Measurements from ENCODE around the gene RAB3IL1. TPM values are rescaled to one million over a fixed set of nuclear protein-coding genes. Genes with fewer than 3 reads are reported as not detected.

Gene RAB3IL1
- total RNA-seq, 1 experiment from 2014 or later = 18.1 TPM

DNA sequence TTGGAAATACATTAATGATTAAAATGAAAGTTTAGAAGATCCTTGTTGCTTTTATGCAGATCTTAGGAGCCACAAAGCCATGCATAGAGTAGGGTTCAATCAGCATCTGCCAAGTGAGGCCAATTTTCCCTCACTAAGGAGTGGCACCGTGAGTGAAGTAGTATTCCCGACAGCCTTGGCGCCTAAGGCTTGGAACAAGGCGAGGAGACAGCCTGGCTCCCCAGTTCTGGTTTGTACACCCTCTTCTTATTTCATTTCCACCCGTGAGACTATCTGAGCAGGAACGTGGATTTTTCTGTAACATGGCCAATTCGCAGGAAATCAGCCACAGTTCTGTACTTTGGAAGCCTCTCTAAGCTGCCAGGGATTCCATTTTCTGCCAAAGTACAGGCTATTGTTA lies 66.7 kb downstream of the RAB3IL1 start:
- Histone ChIP-seq H3K27ac (ENCODE audit: low read depth, low read length) (no peak overlapping the region), H3K4me3 (replicated peaks in 1 of 2; ENCODE audit: low read depth in 1 of 2, low read length in 2 of 2) (no peak overlapping the region), H3K27me3 (ENCODE audit: insufficient read depth, low read length) (no peaks in the 10 kb centered on the region), H3K9me2 (ENCODE audit: insufficient read depth) (no peaks in the 10 kb centered on the region), H3K4me1 (ENCODE audit: control insufficient read depth in 1 of 2, insufficient read depth in 2 of 2, low read length in 2 of 2) (no peaks in the 10 kb centered on the region), H3K79me2 (ENCODE audit: insufficient read depth, low read length) (no peaks in the 10 kb centered on the region), H4K20me1 (ENCODE audit: insufficient read depth) (no peaks in the 10 kb centered on the region), H3K9ac (ENCODE audit: low read length) (no peak overlapping the region), H3K4me2 (ENCODE audit: low read length) (no peak overlapping the region), H3K9me3 (ENCODE audit: control insufficient read depth in 1 of 2, insufficient read depth in 1 of 2, low read depth in 1 of 2, low read length in 2 of 2) (no peaks in the 10 kb centered on the region), H2AFZ (ENCODE audit: low read depth, low read length, poor library complexity, severe bottlenecking) (no peak overlapping the region), H3K36me3 (ENCODE audit: control insufficient read depth in 1 of 2, insufficient read depth in 2 of 2, low read length in 2 of 2) (no peaks in the 10 kb centered on the region)
- ATAC-seq (no peak), DNase-seq (ENCODE audit: low read depth, low spot score) (no peak)
- ChIA-PET RAD21 (ENCODE audit: low non-redundant PET in 1 of 2, low total read pairs in 2 of 2, uncharacterized antibody in 2 of 2, unreplicated experiment in 2 of 2) (no interaction called here), POLR2A (no interaction called here), CTCF (no interaction called here)
- TF ChIP-seq EZH2phosphoT487 (IDR thresholded peaks at IDR 0.05; ENCODE audit: borderline replicate concordance) = no peak
- TF ChIP-seq CBX3 (IDR thresholded peaks at IDR 0.05; ENCODE audit: low read depth) = no peak
- no peak for TF ChIP-seq ELF1 (IDR thresholded peaks at IDR 0.05; ENCODE audit: borderline replicate concordance, low read depth)
- no peak for TF ChIP-seq POLR2AphosphoS5 (IDR thresholded peaks at IDR 0.05; ENCODE audit: low read depth, low read length)
- TF ChIP-seq ZFX (IDR thresholded peaks at IDR 0.05) = no peak
- TF ChIP-seq FOSL1 (IDR thresholded peaks at IDR 0.05; ENCODE audit: low read depth) = no peak
- TF ChIP-seq, protein P1, sequence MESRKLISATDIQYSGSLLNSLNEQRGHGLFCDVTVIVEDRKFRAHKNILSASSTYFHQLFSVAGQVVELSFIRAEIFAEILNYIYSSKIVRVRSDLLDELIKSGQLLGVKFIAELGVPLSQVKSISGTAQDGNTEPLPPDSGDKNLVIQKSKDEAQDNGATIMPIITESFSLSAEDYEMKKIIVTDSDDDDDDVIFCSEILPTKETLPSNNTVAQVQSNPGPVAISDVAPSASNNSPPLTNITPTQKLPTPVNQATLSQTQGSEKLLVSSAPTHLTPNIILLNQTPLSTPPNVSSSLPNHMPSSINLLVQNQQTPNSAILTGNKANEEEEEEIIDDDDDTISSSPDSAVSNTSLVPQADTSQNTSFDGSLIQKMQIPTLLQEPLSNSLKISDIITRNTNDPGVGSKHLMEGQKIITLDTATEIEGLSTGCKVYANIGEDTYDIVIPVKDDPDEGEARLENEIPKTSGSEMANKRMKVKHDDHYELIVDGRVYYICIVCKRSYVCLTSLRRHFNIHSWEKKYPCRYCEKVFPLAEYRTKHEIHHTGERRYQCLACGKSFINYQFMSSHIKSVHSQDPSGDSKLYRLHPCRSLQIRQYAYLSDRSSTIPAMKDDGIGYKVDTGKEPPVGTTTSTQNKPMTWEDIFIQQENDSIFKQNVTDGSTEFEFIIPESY (IDR thresholded peaks at IDR 0.05; ENCODE audit: extremely low read depth, insufficient replicate concordance, low read length) = no peak
- no peak for TF ChIP-seq CEBPB (IDR thresholded peaks at IDR 0.05; ENCODE audit: low read depth)
- no peak for TF ChIP-seq POLR2A (IDR thresholded peaks at IDR 0.05; ENCODE audit: borderline replicate concordance, extremely low read depth, insufficient read depth, insufficient read length)
- no peak for TF ChIP-seq EGR1 (IDR thresholded peaks at IDR 0.05; ENCODE audit: low read depth)
- no peak for TF ChIP-seq ZNF274 (IDR thresholded peaks at IDR 0.05; ENCODE audit: low read depth, low read length)
- no peak for TF ChIP-seq TCF7L2 (IDR thresholded peaks at IDR 0.05; ENCODE audit: borderline replicate concordance, extremely low read depth, insufficient read depth, insufficient read length)
- TF ChIP-seq, protein P2, sequence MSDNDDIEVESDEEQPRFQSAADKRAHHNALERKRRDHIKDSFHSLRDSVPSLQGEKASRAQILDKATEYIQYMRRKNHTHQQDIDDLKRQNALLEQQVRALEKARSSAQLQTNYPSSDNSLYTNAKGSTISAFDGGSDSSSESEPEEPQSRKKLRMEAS (IDR thresholded peaks at IDR 0.05) = no peak
- no TSS peak for BruUV-seq (replicated peaks)
- intact Hi-C loops (cut with micrococcal nuclease) = no loop called here

Data from HCT116 (cell line).